IPS DF 19.7 (cell line): ENCODE data around the gene TAC1.
"Not testable (repeated sequence)": the region's sequence is repeated elsewhere in the genome, so short reads cannot be mapped to it uniquely, and the experiment has no call there.

Experiments
- DNase-seq: peaks from one replicate; pipeline ENCODE4 v3.0.0-alpha.2; 2013; ENCODE audit warnings: low read depth, low spot score

TAC1 gene, protein sequence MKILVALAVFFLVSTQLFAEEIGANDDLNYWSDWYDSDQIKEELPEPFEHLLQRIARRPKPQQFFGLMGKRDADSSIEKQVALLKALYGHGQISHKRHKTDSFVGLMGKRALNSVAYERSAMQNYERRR

GRCh38 chr7:97731736-97732564, at the start of gene TAC1:
Gene TAC1, plus strand, starts transcription at chr7:97732086. Its CDS starts 527 bp downstream, at chr7:97732613.
- DNase-seq = no peak

GRCh38 chr7:97685952-97686351, 45.9 kb upstream of the TAC1 start:
- DNase-seq = no peak

GRCh38 chr7:97693586-97693985, 38.3 kb upstream of the TAC1 start:
- no peak for DNase-seq

GRCh38 chr7:97694355-97694754, 37.5 kb upstream of the TAC1 start:
- no peak for DNase-seq

- DNase-seq = peak; percentile 12
Measured at GRCh38 chr7:97697396-97697795, 34.5 kb upstream of the TAC1 start.

DNA sequence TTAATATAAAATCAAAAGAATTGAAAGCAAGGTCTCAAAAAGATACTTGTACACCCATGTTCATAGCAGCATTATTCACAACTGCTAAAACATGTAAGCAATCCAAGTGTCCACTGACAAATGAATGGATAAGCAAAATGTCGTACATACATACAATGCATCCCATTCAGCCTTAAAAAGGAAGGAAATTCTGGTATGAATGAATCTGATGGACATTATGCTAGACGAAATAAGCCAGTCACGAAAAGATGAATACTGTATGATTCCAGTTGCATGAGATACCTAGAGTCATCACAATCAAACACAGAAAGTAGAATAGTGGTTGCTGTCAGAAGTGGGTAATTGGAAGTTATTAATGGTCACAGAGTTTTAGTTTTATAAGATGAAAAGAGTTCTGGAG, 9.5 kb upstream of the TAC1 start:
- DNase-seq = no peak

DNA sequence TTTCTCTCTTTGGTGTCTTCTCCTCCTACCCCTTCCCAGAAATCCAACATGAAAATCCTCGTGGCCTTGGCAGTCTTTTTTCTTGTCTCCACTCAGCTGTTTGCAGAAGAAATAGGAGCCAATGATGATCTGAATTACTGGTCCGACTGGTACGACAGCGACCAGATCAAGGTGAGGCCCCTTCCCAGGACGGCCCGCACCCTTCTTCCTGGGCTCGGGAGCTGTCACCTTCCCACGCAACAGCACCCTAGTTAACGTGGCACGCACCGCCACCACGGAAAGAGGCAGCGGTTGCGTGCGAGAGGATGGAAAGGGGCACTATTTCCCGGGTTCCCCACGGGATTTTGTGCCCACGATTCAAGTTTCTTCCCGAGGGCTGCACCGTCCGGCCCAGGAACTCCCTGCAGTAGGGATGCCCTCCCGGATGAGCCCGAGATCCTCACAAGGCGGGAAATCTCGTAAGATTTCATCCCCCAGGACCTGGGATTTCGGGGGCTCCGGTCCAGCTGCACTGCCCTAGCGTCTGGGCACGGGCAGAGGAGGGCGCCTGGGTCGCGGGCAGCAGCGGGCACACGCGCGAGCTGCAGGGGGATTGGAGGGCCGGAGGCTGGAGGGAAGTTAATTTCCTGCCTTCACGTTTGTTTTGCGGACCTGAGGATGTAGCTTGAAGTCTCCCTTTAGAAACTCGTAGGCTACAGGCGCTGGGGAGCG, 834 bp downstream of the TAC1 start:
- no peak for DNase-seq

DNA sequence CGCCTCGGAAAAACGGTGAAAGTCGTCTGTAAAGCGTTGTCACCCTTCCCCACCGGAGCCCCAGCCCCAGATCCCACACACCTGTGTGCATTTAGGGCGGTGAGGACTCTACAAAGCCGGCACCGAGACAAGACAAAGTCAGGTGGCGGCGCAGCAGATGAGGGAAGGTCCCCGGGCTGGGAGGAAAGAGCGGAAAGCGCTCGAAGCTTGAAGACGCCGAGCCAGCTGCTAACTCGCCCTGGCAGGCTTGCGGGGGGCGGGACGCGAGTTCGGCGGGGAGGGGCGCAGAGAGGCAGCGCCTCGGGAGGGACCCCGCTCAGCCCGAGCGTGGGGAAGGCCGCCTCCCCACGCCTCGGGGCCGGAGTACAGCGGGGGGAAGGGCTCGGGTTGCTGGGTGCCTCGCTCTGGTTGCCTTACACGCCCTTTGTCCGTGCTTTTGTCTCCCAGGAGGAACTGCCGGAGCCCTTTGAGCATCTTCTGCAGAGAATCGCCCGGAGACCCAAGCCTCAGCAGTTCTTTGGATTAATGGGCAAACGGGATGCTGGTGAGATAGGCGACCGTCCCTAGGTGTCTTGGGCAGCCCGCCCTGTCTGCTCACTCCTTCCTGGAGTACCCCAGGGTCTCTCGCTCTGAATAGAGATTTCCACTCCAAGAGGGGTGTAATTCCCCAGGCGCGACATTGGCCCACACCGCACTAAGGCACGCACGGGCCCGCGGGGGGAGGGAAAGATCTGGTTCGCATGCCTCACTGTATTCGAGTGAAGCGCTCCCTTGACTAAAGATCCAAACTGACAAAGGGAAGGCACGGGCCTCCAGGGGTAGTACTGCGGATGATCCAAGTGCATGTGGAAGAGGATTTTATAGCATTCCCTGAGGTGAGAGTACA, 1.6 kb downstream of the TAC1 start:
- no peak for DNase-seq

- no peak for DNase-seq
Measured at GRCh38 chr7:97734255-97734654, 2.4 kb downstream of the TAC1 start.

- no peak for DNase-seq
Measured at GRCh38 chr7:97735075-97735474, 3.2 kb downstream of the TAC1 start.

DNA sequence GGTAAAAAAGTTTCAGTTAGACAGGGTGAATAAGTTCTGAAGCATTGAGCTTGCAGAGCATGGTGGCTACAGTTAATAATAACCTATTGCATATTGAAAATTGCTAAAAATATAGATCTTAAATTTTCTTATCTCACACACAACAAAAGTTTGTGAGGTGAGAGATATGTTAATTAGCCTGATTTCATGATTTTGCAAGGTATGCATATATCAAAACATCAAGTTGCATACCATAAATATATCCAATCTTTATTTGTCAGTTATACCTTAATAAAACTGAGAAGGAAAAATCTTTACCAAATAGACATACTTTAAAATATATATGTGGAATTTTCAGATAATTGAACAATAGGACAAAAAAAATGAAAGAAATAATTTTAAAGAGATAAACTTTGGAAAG, 16.6 kb downstream of the TAC1 start:
- no peak for DNase-seq

- DNase-seq = no peak
Measured at GRCh38 chr7:97751566-97751965, 19.7 kb downstream of the TAC1 start.

- DNase-seq = no peak
Measured at GRCh38 chr7:97752215-97752614, 20.3 kb downstream of the TAC1 start.

DNA sequence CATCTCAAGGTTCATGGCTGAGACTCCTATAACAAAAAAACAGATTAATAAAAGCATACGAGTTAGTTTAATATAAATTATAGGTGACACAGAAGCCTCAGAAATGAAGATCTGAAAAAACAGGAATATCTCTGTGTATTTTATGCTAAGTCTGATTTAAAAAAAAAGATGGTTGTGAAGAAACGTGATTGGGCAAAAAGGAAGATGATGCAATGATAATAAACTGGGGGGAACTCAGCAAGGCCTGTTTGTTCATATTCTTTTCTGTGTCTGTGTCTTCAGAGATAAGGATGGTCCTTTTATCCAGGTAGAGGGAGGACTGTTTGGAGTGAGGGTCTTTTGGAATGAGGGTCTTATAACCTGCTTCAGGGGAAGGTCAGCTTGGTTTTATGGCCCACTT, 25.9 kb downstream of the TAC1 start:
- DNase-seq = no peak

DNA sequence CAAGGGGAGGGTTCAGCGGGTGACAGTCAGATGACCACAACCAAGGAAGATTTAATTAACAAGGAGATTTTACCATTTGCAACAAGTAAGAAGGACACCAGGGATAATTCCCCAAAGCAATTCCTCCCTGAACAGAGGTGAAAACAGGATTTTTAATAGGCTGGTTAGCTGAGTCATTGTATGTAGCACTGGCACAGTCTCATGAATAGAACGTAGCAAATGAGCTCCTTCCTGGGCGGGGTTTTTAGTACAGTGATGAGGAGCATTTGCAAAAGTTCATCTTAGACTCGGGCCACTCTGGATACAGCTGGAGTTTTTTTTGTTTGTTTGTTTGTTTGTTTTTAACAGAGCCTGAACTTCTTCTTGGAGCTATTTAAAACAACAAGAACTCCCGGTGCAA, 39.0 kb downstream of the TAC1 start:
- DNase-seq = no peak

- DNase-seq = no peak
Measured at GRCh38 chr7:97771576-97771975, 39.7 kb downstream of the TAC1 start.

DNA sequence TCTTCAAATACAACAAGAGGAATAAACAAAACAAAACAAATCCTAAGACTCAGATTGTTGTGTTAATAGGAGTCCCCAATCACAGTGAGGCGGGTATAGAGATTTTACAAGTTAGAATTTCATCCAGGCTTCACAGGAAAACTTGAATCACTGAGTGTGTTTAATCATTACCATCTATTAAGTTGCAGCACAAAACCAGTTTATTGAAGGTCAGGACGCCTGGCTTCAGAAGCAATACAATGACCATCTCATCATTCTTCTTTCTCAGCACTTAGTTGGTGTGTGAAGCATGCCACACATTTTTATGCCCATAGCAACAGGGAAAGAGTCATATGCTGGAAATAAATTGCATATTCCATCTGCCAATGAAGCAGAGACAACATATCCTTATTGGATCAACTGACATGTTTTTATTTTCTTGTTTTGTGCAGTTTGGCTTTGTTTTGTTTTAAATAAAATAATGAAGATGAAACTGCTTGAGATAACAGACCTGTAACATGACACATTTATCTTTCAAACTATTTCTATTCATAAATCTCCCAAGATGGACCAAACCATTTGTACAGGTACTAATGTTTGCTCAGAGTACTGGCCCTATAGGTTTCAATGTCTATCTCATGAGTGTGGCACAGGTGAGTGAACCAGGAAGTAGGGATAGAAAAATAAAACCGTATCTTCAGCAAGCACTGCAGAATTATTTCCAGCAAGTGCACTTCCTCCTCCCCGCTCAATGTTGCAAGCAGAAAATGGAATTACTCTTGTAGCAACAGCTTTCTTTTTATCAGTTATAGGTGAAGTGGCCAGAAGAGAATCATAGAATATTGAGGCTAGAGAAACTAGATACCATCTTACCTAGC, 40.4 kb downstream of the TAC1 start:
- DNase-seq = no peak

GRCh38 chr7:97786398-97786797, 54.5 kb downstream of the TAC1 start:
- DNase-seq = not testable (repeated sequence)
